Neural cell (in vitro differentiated cells): ENCODE results near the gene TMEM132E.

Experiments
- CTCF ChIP-seq: fragments of 450-650 bp; IDR thresholded peaks from 2 replicates; pipeline ENCODE4 v1.5.1; 2014; ENCODE audit warnings: antibody characterized with exemption, mild to moderate bottlenecking, moderate library complexity; ENCODE audit not compliant: poor library complexity, severe bottlenecking
- EP300 ChIP-seq: fragments of 450-650 bp; conservative IDR thresholded peaks from 2 replicates; pipeline ENCODE4 v1.6.1; 2014; ENCODE audit warnings: antibody characterized with exemption, mild to moderate bottlenecking, moderate library complexity; ENCODE audit not compliant: poor library complexity, severe bottlenecking
- EZH2 ChIP-seq: fragments of 200-600, 300-800 bp; shearing (Covaris generic), sonication (generic); IDR thresholded peaks from 2 replicates; pipeline ENCODE4 v1.6.1; 2014; ENCODE audit warnings: antibody characterized with exemption, low read length, borderline replicate concordance, mild to moderate bottlenecking; ENCODE audit not compliant: insufficient read depth, poor library complexity, severe bottlenecking
- MXI1 ChIP-seq: fragments of 450-650 bp; conservative IDR thresholded peaks from 2 replicates; pipeline ENCODE4 v1.6.1; 2014; ENCODE audit warnings: antibody characterized with exemption, mild to moderate bottlenecking; ENCODE audit not compliant: poor library complexity, severe bottlenecking
- POLR2AphosphoS5 ChIP-seq: IDR thresholded peaks from 2 replicates; pipeline ENCODE4 v1.6.1; 2012
- RAD21 ChIP-seq: fragments of 450-650 bp; conservative IDR thresholded peaks from 2 replicates; pipeline ENCODE4 v1.6.1; 2014; ENCODE audit warnings: antibody characterized with exemption, mild to moderate bottlenecking, moderate library complexity
- REST ChIP-seq: IDR thresholded peaks from 2 replicates; pipeline ENCODE4 v1.6.1; 2012; ENCODE audit warnings: borderline replicate concordance
- SMC3 ChIP-seq: fragments of 450-650 bp; conservative IDR thresholded peaks from 2 replicates; pipeline ENCODE4 v1.6.1; 2014; ENCODE audit warnings: antibody characterized with exemption, mild to moderate bottlenecking, moderate library complexity; ENCODE audit not compliant: poor library complexity
- TAF1 ChIP-seq: IDR thresholded peaks from 2 replicates; pipeline ENCODE4 v1.6.1; 2012; ENCODE audit warnings: low read depth

GRCh38 chr17:34547453-34548063 lies 31.8 kb upstream of the TMEM132E start:
- TF ChIP-seq CTCF (no peak), REST (no peak), POLR2AphosphoS5 (no peak), RAD21 (no peak), EZH2 (no peak), EP300 (no peak), MXI1 (no peak), TAF1 (no peak), SMC3 (no peak)
